Breast epithelium (tissue), 4 donors: ENCODE results near the gene RALGDS. TPM values are rescaled to one million over a fixed set of nuclear protein-coding genes. Genes with fewer than 3 reads are reported as not detected.
A peak's percentile ranks its signal among the peaks of the same experiment; 100 is the strongest.
"Not testable (repeated sequence)": the region's sequence is repeated elsewhere in the genome, so short reads cannot be mapped to it uniquely, and the experiment has no call there.

Source experiments
- DNase-seq, 2 donors: peaks; one replicate each; pipeline ENCODE4 v3.0.0-alpha.2; 2019; ENCODE audit warnings: low spot score in 2 of 2
- H3K27ac ChIP-seq, 2 donors: fragments of 200-600 bp; sonication (generic) in 1 of 2; one replicate each; pipeline ENCODE4 v1.5.1; 2016 to 2019; ENCODE audit warnings: mild to moderate bottlenecking in 1 of 2
- H3K27me3 ChIP-seq, 2 donors: fragments of 200-600 bp; sonication (generic) in 1 of 2; one replicate each; pipeline versions ENCODE4 v1.5.1 to v1.6.0; 2017 to 2019; ENCODE audit warnings: control low read depth in 1 of 2, mild to moderate bottlenecking in 1 of 2
- H3K36me3 ChIP-seq: fragments of 200-600 bp; one replicate; pipeline ENCODE4 v1.5.1; 2019
- H3K4me1 ChIP-seq, 2 donors: fragments of 200-600 bp; sonication (generic); one replicate each; pipeline ENCODE4 v1.5.1; 2016 to 2019; ENCODE audit warnings: control low read depth in 1 of 2
- H3K4me3 ChIP-seq, 3 donors: fragments of 200-600 bp; sonication (generic); 1 replicate in 2 of 3; 2 replicates in 1 of 3; pipeline ENCODE4 v1.5.1; 2016 to 2019; ENCODE audit warnings: mild to moderate bottlenecking in 3 of 3, moderate library complexity in 2 of 3
- H3K9me3 ChIP-seq, 2 donors: fragments of 200-600 bp; sonication (generic) in 1 of 2; one replicate each; pipeline ENCODE4 v1.5.1; 2016 to 2019; ENCODE audit warnings: control low read depth in 1 of 2
- CTCF ChIP-seq, 3 donors: fragments of 450-650 bp; IDR thresholded peaks; one replicate each; pipeline ENCODE4 v1.5.1; 2016 to 2017; ENCODE audit warnings: antibody characterized with exemption in 3 of 3, mild to moderate bottlenecking in 3 of 3, moderate library complexity in 3 of 3
- POLR2A ChIP-seq: fragments of 450-650 bp; IDR thresholded peaks from one replicate; pipeline ENCODE4 v1.6.1; 2016; ENCODE audit warnings: antibody characterized with exemption, mild to moderate bottlenecking, moderate library complexity
- POLR2AphosphoS5 ChIP-seq, 3 donors: sonication (generic); formaldehyde crosslinking; IDR thresholded peaks; one replicate each; pipeline ENCODE4 v1.6.1; 2017; ENCODE audit warnings: antibody characterized with exemption in 3 of 3
- intact Hi-C: fragments of 100-400 bp; cut with DNase I; formaldehyde crosslinking; loops from one replicate; pipeline ENCODE4 v1.15.1; 2023; ENCODE audit warnings: low total_unique reads
- total RNA-seq, 3 donors: library from RNA; depleted of rRNA; stranded (reverse); fragments of >200 nt; gene quantifications; one replicate each; pipeline ENCODE4 v1.1.0, GENCODE V29; 2016

RALGDS gene
- total RNA-seq, 3 donors from 2014 or later, result 52.0 to 94.1 (median 79.3) TPM

DNA sequence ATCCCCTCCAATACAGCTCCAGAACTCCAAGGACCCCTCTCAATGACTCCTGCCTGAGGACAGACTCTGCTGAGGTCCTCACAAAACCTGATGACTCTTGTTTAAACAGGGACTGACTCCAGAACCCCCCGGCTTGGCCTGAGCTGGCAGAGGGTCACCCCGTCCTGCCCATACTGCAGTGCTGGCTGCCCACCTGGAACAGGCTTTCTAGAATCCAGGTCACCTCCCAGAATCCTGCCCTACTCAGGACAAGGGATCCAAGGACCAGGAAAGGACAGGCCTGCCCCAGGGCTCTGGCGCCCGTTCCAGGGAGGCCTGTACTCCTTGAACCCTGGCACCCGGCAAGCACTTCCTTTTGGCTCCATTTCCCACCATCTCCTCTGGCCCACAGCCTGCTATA, 22.2 kb downstream of the RALGDS start:
- peaks cover 21% of the 10 kb centered on the region for H3K36me3 ChIP-seq

GRCh38 chr9:133098104-133098754, 22.8 kb downstream of the RALGDS start:
- Histone ChIP-seq H3K27ac (no peak overlapping the region), H3K36me3 (peaks cover 21% of the 10 kb centered on the region), H3K9me3 (peaks cover 10 to 17% of the 10 kb centered on the region in 2 donors)

More for the DNA sequence above, 22.2 kb downstream of the RALGDS start:
- no peak for TF ChIP-seq CTCF (IDR thresholded peaks at IDR 0.05)
- no peak for TF ChIP-seq POLR2A
- TF ChIP-seq POLR2AphosphoS5 (IDR thresholded peaks at IDR 0.05), result no peak
- Histone ChIP-seq H3K9me3 (peaks cover 10 to 17% of the 10 kb centered on the region in 2 donors), H3K4me1 (no peaks in the 10 kb centered on the region), H3K27me3 (no peaks in the 10 kb centered on the region), H3K4me3 (no peak overlapping the region), H3K27ac (no peak overlapping the region)
- intact Hi-C loops, result no loop called here
- DNase-seq, result no peak

DNA sequence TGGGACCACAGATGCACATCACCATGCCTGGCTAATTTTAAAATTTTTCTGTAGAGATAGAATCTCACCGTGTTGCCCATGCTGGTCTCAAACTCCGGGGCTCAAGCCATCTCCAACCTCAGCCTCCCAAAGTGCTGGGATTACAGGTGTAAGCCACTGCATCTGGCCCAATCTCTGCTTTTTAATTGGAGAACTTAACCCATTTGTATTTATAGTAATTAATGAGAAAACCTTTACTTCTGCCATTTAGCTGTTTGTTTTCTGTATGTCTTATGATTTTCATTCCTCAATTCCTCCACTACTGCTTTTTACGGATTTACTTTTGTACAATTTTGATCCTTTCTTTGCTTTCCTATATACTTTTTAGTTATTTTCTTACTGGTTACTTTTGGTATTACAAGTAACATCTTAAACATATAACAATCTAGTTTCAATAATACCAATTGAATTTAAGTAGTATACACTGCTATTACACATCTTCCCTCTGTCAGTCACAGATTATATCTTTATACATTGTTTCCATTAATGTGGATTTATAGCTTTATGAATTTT, 26.1 kb downstream of the RALGDS start:
- Histone ChIP-seq H3K36me3 (peaks cover 16% of the 10 kb centered on the region), H3K9me3 (peaks cover 10 to 17% of the 10 kb centered on the region in 2 donors), H3K4me3 (no peak overlapping the region), H3K27ac (no peak overlapping the region), H3K27me3 (no peaks in the 10 kb centered on the region), H3K4me1 (no peaks in the 10 kb centered on the region)
- DNase-seq, result no peak
- intact Hi-C loops, result no loop called here
- no peak for TF ChIP-seq POLR2AphosphoS5 (IDR thresholded peaks at IDR 0.05)
- peak in 1 of 3 donors; percentile 8 for TF ChIP-seq CTCF (IDR thresholded peaks at IDR 0.05)
- no peak for TF ChIP-seq POLR2A

More at GRCh38 chr9:133098104-133098754, 22.8 kb downstream of the RALGDS start:
- DNase-seq, result no peak
- H3K27me3 ChIP-seq, result no peaks in the 10 kb centered on the region
- intact Hi-C loops, result no loop called here
- no peak overlapping the region for H3K4me3 ChIP-seq
- H3K4me1 ChIP-seq, result no peaks in the 10 kb centered on the region
- TF ChIP-seq CTCF (IDR thresholded peaks at IDR 0.05) (no peak), POLR2AphosphoS5 (IDR thresholded peaks at IDR 0.05) (no peak), POLR2A (no peak)

- Histone ChIP-seq H3K9me3 (peaks cover 10 to 17% of the 10 kb centered on the region in 2 donors), H3K36me3 (peaks cover 16% of the 10 kb centered on the region)
- intact Hi-C loops, DNase-seq, H3K4me1 ChIP-seq, H3K27me3 ChIP-seq, H3K27ac ChIP-seq, H3K4me3 ChIP-seq: not testable (repeated sequence)
These were observed 26.7 kb downstream of the RALGDS start for GRCh38 chr9:133094351-133094750.

DNA sequence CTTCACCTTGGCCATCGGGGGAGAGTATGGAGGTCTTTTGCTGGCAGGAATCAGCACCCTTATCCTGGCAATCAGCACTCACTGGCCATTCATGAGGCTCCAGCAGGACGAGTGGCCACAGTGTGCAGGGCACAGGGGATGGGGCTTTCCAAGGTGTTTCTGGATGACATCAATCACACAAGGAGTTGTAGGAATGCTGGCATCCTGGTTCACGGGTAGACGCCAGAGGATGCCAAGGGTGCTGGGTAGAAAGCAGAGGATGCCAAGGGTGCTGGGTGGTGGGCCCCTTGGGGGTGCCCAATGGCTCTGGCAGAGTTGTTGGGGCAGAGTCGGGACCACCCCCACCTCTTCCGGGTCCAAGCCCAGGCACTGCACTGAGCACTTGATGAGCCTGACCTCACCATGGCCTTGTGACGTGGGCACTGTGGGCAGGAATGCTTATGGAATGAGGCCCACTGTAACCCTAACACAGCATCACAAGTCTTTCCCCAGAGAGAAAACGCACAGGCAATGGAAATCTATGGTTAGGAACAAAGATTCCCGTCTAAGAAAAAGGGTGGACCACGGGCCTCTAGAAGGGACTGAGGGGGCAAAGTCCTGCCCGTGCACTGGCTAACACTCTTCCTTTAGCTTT, 30.2 kb downstream of the RALGDS start:
- Histone ChIP-seq H3K4me3 (no peak overlapping the region), H3K4me1 (no peaks in the 10 kb centered on the region), H3K27me3 (no peaks in the 10 kb centered on the region), H3K36me3 (no peaks in the 10 kb centered on the region), H3K9me3 (peaks cover 3 to 7% of the 10 kb centered on the region in 2 donors), H3K27ac (no peak overlapping the region)
- DNase-seq, result no peak
- intact Hi-C loops, result no loop called here
- TF ChIP-seq POLR2AphosphoS5 (IDR thresholded peaks at IDR 0.05) (no peak), CTCF (IDR thresholded peaks at IDR 0.05) (no peak), POLR2A (no peak)
